Activated CD8-positive, alpha-beta T cell treated with anti-CD3 and anti-CD28 coated beads for 36 hours (primary cell): Measurements from ENCODE around the gene GATAD2A. TPM values are rescaled to one million over a fixed set of nuclear protein-coding genes. Genes with fewer than 3 reads are reported as not detected.

ENCODE experiments used
- ATAC-seq: fragments of 200-7000 bp; cut with Tn5 transposase; one replicate; pipeline ENCODE4 v1.10.0; 2021; ENCODE audit warnings: mild to moderate bottlenecking, moderate library complexity
- CTCF ChIA-PET: fragments of 350-600 bp; sonication (Branson Sonifier 250); formaldehyde crosslinking; loops from one replicate; lab custom pipeline; 2021; ENCODE audit warnings: antibody characterized with exemption; lab: Charles Lee
- POLR2A ChIA-PET: fragments of 350-600 bp; sonication (Branson Sonifier 250); formaldehyde crosslinking; loops from one replicate; lab custom pipeline; 2021; ENCODE audit warnings: antibody characterized with exemption; lab: Charles Lee
- DNase-seq: peaks from one replicate; pipeline ENCODE4 v3.0.0-alpha.2; 2020
- H3K27ac Mint-ChIP-seq: one replicate; pipeline ENCODE4 v1.8.0; 2021; ENCODE audit warnings: mild to moderate bottlenecking, mixed read lengths
- H3K27me3 Mint-ChIP-seq: one replicate; pipeline ENCODE4 v1.8.0; 2021; ENCODE audit warnings: mixed read lengths
- H3K36me3 Mint-ChIP-seq: one replicate; pipeline ENCODE4 v1.8.0; 2021; ENCODE audit warnings: low read depth, mixed read lengths
- H3K4me1 Mint-ChIP-seq: one replicate; pipeline ENCODE4 v1.8.0; 2021; ENCODE audit warnings: low read depth, mixed read lengths
- H3K4me3 Mint-ChIP-seq: one replicate; pipeline ENCODE4 v1.8.0; 2021; ENCODE audit warnings: mild to moderate bottlenecking, moderate library complexity, mixed read lengths
- H3K9me3 Mint-ChIP-seq: one replicate; pipeline ENCODE4 v1.8.0; 2021; ENCODE audit warnings: mixed read lengths
- intact Hi-C: fragments of 100-400 bp; cut with micrococcal nuclease; formaldehyde crosslinking; loops from one replicate; pipeline ENCODE4 v1.10.0; 2022
- total RNA-seq, 2 experiments: library from RNA; stranded (reverse); gene quantifications; one replicate each; pipeline ENCODE4 v1.2.3, GENCODE V29; 2021
- TF ChIP-seq, protein P1 (sequence below): fragments of 200-600 bp; IDR thresholded peaks from one replicate; pipeline ENCODE4 v1.8.0; 2022; ENCODE audit warnings: antibody characterized with exemption, mild to moderate bottlenecking

GATAD2A gene
- total RNA-seq, 2 experiments from 2014 or later = 132 to 136 TPM

- TF ChIP-seq, protein P1, sequence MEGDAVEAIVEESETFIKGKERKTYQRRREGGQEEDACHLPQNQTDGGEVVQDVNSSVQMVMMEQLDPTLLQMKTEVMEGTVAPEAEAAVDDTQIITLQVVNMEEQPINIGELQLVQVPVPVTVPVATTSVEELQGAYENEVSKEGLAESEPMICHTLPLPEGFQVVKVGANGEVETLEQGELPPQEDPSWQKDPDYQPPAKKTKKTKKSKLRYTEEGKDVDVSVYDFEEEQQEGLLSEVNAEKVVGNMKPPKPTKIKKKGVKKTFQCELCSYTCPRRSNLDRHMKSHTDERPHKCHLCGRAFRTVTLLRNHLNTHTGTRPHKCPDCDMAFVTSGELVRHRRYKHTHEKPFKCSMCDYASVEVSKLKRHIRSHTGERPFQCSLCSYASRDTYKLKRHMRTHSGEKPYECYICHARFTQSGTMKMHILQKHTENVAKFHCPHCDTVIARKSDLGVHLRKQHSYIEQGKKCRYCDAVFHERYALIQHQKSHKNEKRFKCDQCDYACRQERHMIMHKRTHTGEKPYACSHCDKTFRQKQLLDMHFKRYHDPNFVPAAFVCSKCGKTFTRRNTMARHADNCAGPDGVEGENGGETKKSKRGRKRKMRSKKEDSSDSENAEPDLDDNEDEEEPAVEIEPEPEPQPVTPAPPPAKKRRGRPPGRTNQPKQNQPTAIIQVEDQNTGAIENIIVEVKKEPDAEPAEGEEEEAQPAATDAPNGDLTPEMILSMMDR = no peak
- Mint-ChIP-seq H3K27ac (no peak overlapping the region), H3K36me3 (peaks cover 3% of the 10 kb centered on the region), H3K4me1 (peaks cover 19% of the 10 kb centered on the region), H3K27me3 (peaks cover 6% of the 10 kb centered on the region), H3K4me3 (no peak overlapping the region), H3K9me3 (no peaks in the 10 kb centered on the region)
- ChIA-PET CTCF (interaction anchor here (1.1 to 7.2 kb wide), 2 partner anchors 17 to 110 kb away, joined by 4 to 51 read pairs; partner anchors contain the start of gene GMIP), POLR2A (interaction anchor here (0.5 to 1.1 kb wide), 4 partner anchors 49 to 110 kb away, joined by 3 read pairs; no protein-coding TSS in a partner anchor)
- no peak for ATAC-seq
- intact Hi-C loops = loop anchor here (5.0 kb wide), 1 partner anchor 423 kb away; no protein-coding TSS in a partner anchor
- no peak for DNase-seq
Observed at GRCh38 chr19:19534556-19535265, 129.2 kb downstream of the GATAD2A start.

- Mint-ChIP-seq H3K4me1 (peaks cover 23% of the 10 kb centered on the region), H3K27me3 (peaks cover 6% of the 10 kb centered on the region), H3K27ac (no peak overlapping the region), H3K4me3 (no peak overlapping the region), H3K9me3 (no peaks in the 10 kb centered on the region), H3K36me3 (peaks cover 3% of the 10 kb centered on the region)
- POLR2A ChIA-PET = interaction anchor here (0.8 to 1.1 kb wide), 4 partner anchors 78 to 284 kb away, joined by 3 read pairs; no protein-coding TSS in a partner anchor
- DNase-seq = no peak
- TF ChIP-seq, protein P1 = no peak
- no peak for ATAC-seq
- intact Hi-C loops = no loop called here
- CTCF ChIA-PET = interaction anchor here (1.1 to 7.2 kb wide), 2 partner anchors 16 to 109 kb away, joined by 4 to 51 read pairs; partner anchors contain the start of gene GMIP
Observed at GRCh38 chr19:19535311-19536191, 130.1 kb downstream of the GATAD2A start.

- ATAC-seq (no peak), DNase-seq (no peak)
- ChIA-PET POLR2A (interaction anchor here (1.2 kb wide), 1 partner anchor 106 kb away, joined by 4 read pairs; the partner anchor contains the start of gene GMIP), CTCF (interaction anchor here (1.7 kb wide), 1 partner anchor 17 kb away, joined by 6 read pairs; no protein-coding TSS in a partner anchor)
- peaks cover 6% of the 10 kb centered on the region for H3K27me3 Mint-ChIP-seq
- TF ChIP-seq, protein P1 = no peak
- intact Hi-C loops = no loop called here
- no peaks in the 10 kb centered on the region for H3K36me3 Mint-ChIP-seq
- H3K4me3 Mint-ChIP-seq = no peak overlapping the region
- no peak overlapping the region for H3K27ac Mint-ChIP-seq
- H3K9me3 Mint-ChIP-seq = no peaks in the 10 kb centered on the region
- peaks cover 33% of the 10 kb centered on the region for H3K4me1 Mint-ChIP-seq
Observed at GRCh38 chr19:19537075-19538048, 131.9 kb downstream of the GATAD2A start.

DNA sequence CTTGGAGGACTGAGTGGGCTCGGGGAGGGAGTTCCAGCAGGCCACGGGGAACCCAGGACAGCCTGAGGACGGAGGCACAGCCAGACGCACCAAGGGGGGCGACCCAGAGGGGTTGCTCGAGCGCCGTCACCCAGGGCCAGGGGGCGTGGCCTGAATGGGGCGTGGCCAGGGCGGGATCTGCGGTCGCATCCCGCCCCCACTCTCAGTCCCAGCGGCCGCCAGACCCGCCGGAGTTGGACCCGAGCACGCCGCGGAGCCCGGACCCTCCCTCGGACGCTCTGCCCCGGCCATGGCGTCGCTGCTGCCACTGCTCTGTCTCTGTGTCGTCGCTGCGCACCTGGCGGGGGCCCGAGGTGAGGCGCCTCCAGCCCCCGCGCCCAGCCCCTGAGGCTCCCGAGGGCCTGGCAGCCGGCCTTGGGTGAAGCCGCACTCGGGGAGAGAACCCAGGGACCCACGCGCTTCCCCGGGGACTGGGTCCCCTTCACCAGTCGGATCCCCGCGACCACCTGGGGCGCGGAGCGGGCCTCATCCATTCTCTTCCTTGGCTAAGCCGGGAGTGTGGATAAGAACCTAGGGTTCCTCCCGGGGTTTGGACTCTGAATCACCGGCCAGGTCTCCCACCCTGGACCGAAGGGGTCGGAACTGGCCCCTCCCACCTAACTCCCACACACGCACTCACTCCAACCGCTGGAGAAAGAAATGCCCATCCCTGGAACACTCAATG lies 132.7 kb downstream of the GATAD2A start, which contains the start of gene CILP2:
TSS of gene CILP2 (plus strand) at position 205 of the 724 bp plus-strand sequence. CDS start at position 290, 85 bp downstream.
- no peaks in the 10 kb centered on the region for H3K9me3 Mint-ChIP-seq
- DNase-seq (peak; percentile 59), ATAC-seq (no peak)
- H3K27ac Mint-ChIP-seq = no peak within 1 kb of the TSS
- TF ChIP-seq, protein P1 = no peak
- ChIA-PET POLR2A (interaction anchor here (1.0 kb wide), 2 partner anchors 13 to 22 kb away, joined by 5 to 7 read pairs; partner anchors contain the start of gene NDUFA13), CTCF (interaction anchor here (1.7 kb wide), 1 partner anchor 16 kb away, joined by 6 read pairs; no protein-coding TSS in a partner anchor)
- no peaks in the 10 kb centered on the region for H3K36me3 Mint-ChIP-seq
- H3K27me3 Mint-ChIP-seq = peaks cover 6% of the 10 kb centered on the region
- intact Hi-C loops = no loop called here
- H3K4me1 Mint-ChIP-seq = peaks cover 30% of the 10 kb centered on the region
- peak within 1 kb of the TSS; percentile 13 for H3K4me3 Mint-ChIP-seq
